BJ (cell line): ENCODE measurements around the gene SPATS1. TPM values are rescaled to one million over a fixed set of nuclear protein-coding genes. Genes with fewer than 3 reads are reported as not detected.

Experiments used
- CTCF ChIA-PET: fragments of 350-600 bp; formaldehyde crosslinking; extraction: SDS; loops from one replicate; lab custom pipeline; 2021; ENCODE audit warnings: antibody characterized with exemption, inconsistent platforms; lab: Yijun Ruan, JAX
- POLR2A ChIA-PET: fragments of 300-600 bp; sonication (Branson Sonifier 250); formaldehyde crosslinking; extraction: SDS; loops from one replicate; lab custom pipeline; 2021; ENCODE audit warnings: antibody characterized with exemption; lab: Charles Lee
- DNase-seq: peaks from one replicate; pipeline ENCODE4 v3.0.0-alpha.2; 2011; ENCODE audit warnings: low read depth
- H3K27me3 ChIP-seq: 2 replicates; pipeline ENCODE4 v1.6.0; 2011; ENCODE audit warnings: low read length; ENCODE audit not compliant: control insufficient read depth, insufficient read depth
- H3K36me3 ChIP-seq: 2 replicates; pipeline ENCODE4 v1.5.1; 2011; ENCODE audit warnings: low read length; ENCODE audit not compliant: control insufficient read depth, insufficient read depth
- H3K4me3 ChIP-seq: 2 replicates; pipeline ENCODE4 v1.5.1; 2011; ENCODE audit warnings: low read depth, mild to moderate bottlenecking, control low read depth, low read length
- CTCF ChIP-seq: IDR thresholded peaks from 2 replicates; pipeline ENCODE4 v1.5.1; 2011; ENCODE audit warnings: low read depth, mild to moderate bottlenecking, control low read depth, inconsistent platforms, low read length, moderate library complexity; ENCODE audit not compliant: insufficient read depth
- polyA minus RNA-seq: library from RNA; depleted of rRNA, polyadenylated mRNA; stranded (reverse); fragments of >200 nt; gene quantifications from 2 replicates; pipeline ENCODE4 v1.2.3, GENCODE V29; 2011; rRNA and poly(A)+ RNA removed
- polyA plus RNA-seq: library from polyadenylated mRNA; depleted of rRNA; stranded (reverse); fragments of >200 nt; gene quantifications from 2 replicates; pipeline ENCODE4 v1.2.3, GENCODE V29; 2011; rRNA removed

The SPATS1 gene
- polyA plus RNA-seq = not detected in 2 replicates
- not detected in 2 replicates for polyA minus RNA-seq

GRCh38 chr6:44342489-44342888, at the start of gene SPATS1:
Gene SPATS1, plus strand, starts transcription at chr6:44342650. Its CDS starts 446 bp downstream, at chr6:44343096.
- H3K4me3 ChIP-seq = no peak within 1 kb of the TSS
- no peak for DNase-seq
- POLR2A ChIA-PET = no interaction called here

GRCh38 chr6:44292661-44293365, 49.6 kb upstream of the SPATS1 start:
- no peak for TF ChIP-seq CTCF
- ChIA-PET CTCF (interaction anchor here (0.7 to 1.4 kb wide), 7 partner anchors 10 to 59 kb away, joined by 3 to 5 read pairs (median 3); partner anchors contain the start of gene AARS2), POLR2A (no interaction called here)
- Histone ChIP-seq H3K27me3 (peaks cover 42% of the 10 kb centered on the region), H3K36me3 (no peaks in the 10 kb centered on the region), H3K4me3 (no peak overlapping the region)
- DNase-seq = no peak

More at GRCh38 chr6:44342489-44342888, at the start of gene SPATS1:
- Histone ChIP-seq H3K36me3 (no peaks in the 10 kb centered on the region), H3K27me3 (peaks cover 22% of the 10 kb centered on the region)
- CTCF ChIA-PET = interaction anchor here (0.7 to 1.8 kb wide), 7 partner anchors 10 to 292 kb away, joined by 3 to 6 read pairs (median 3); partner anchors contain the start of gene AARS2
- TF ChIP-seq CTCF = no peak

GRCh38 chr6:44294832-44295791, 47.3 kb upstream of the SPATS1 start:
- DNase-seq = no peak
- CTCF ChIA-PET = interaction anchor here (1.4 to 2.1 kb wide), 5 partner anchors 10 to 58 kb away, joined by 3 to 15 read pairs (median 6); no protein-coding TSS in a partner anchor
- H3K36me3 ChIP-seq = peaks cover under 1% of the 10 kb centered on the region
- H3K4me3 ChIP-seq = no peak overlapping the region
- TF ChIP-seq CTCF = no peak
- POLR2A ChIA-PET = no interaction called here
- peaks cover 37% of the 10 kb centered on the region for H3K27me3 ChIP-seq

- peak overlapping the region; percentile 30 for H3K4me3 ChIP-seq
- POLR2A ChIA-PET = no interaction called here
- DNase-seq = no peak
- peaks cover 26% of the 10 kb centered on the region for H3K27me3 ChIP-seq
- CTCF ChIA-PET = interaction anchor here (0.9 to 2.6 kb wide), 9 partner anchors 7 to 129 kb away, joined by 3 to 15 read pairs (median 4); partner anchors contain the start of gene AARS2
- no peak for TF ChIP-seq CTCF
- H3K36me3 ChIP-seq = peaks cover 11% of the 10 kb centered on the region
These were observed 45.1 kb upstream of the SPATS1 start for GRCh38 chr6:44297063-44298038.
